ENCODE measurements around the gene ZBED6. TPM values are rescaled to one million over a fixed set of nuclear protein-coding genes. Genes with fewer than 3 reads are reported as not detected.
"Not testable (repeated sequence)": the region's sequence is repeated elsewhere in the genome, so short reads cannot be mapped to it uniquely, and the experiment has no call there.

Gene ZBED6
- polyA plus RNA-seq (2012; ENCODE audit: missing spikeins): 5.1 TPM

- DNase-seq (ENCODE audit: insufficient read length) (peak; percentile 85), FAIRE-seq (peak; percentile 92)
- peak; percentile 71; the same call in 1 of the 2 replicates for TF ChIP-seq POLR2A (IDR thresholded peaks at IDR 0.05; ENCODE audit: low read depth, low read length)
- TF ChIP-seq TAF1 (IDR thresholded peaks at IDR 0.05; ENCODE audit: borderline replicate concordance, low read depth, low read length): 0 out of 2 replicates have a peak, but pooled peaks have one; percentile 32
- TF ChIP-seq POLR2AphosphoS5 (IDR thresholded peaks at IDR 0.05; ENCODE audit: low read depth, low read length): 0 out of 2 replicates have a peak, but pooled peaks have one; percentile 47
Observed at GRCh38 chr1:203795441-203796235, at the start of gene ZBED6, which contains the start of gene ZC3H11A. TSS of gene ZBED6 (plus strand) at chr1:203795623. CDS start at chr1:203797523, 1,900 bp downstream. TSS of gene ZC3H11A (plus strand) at chr1:203795623. CDS start at chr1:203817071, 21,448 bp downstream.

- DNase-seq (ENCODE audit: insufficient read length) (no peak), FAIRE-seq (no peak)
Observed at GRCh38 chr1:203746281-203746680, 49.1 kb upstream of the ZBED6 start.

GRCh38 chr1:203751051-203751450 lies 44.4 kb upstream of the ZBED6 start:
- DNase-seq (ENCODE audit: insufficient read length) (no peak), FAIRE-seq (no peak)

More at GRCh38 chr1:203746281-203746680, 49.1 kb upstream of the ZBED6 start:
- no peak for TF ChIP-seq POLR2AphosphoS5 (IDR thresholded peaks at IDR 0.05; ENCODE audit: low read depth, low read length)
- no peak for TF ChIP-seq POLR2A (IDR thresholded peaks at IDR 0.05; ENCODE audit: low read depth, low read length)
- TF ChIP-seq TAF1 (IDR thresholded peaks at IDR 0.05; ENCODE audit: borderline replicate concordance, low read depth, low read length): no peak

GRCh38 chr1:203751618-203752361 lies 43.6 kb upstream of the ZBED6 start:
- not testable (repeated sequence) for DNase-seq (ENCODE audit: insufficient read length); FAIRE-seq

More at GRCh38 chr1:203751051-203751450, 44.4 kb upstream of the ZBED6 start:
- TF ChIP-seq POLR2AphosphoS5 (IDR thresholded peaks at IDR 0.05; ENCODE audit: low read depth, low read length) (no peak), POLR2A (IDR thresholded peaks at IDR 0.05; ENCODE audit: low read depth, low read length) (no peak), TAF1 (IDR thresholded peaks at IDR 0.05; ENCODE audit: borderline replicate concordance, low read depth, low read length) (no peak)

GRCh38 chr1:203754455-203754864 lies 41.0 kb upstream of the ZBED6 start:
- TF ChIP-seq TAF1 (IDR thresholded peaks at IDR 0.05; ENCODE audit: borderline replicate concordance, low read depth, low read length) (no peak), POLR2A (IDR thresholded peaks at IDR 0.05; ENCODE audit: low read depth, low read length) (no peak; the same call in 1 of the 2 replicates), POLR2AphosphoS5 (IDR thresholded peaks at IDR 0.05; ENCODE audit: low read depth, low read length) (no peak)
- FAIRE-seq: peak; percentile 88

GRCh38 chr1:203756036-203756435 lies 39.4 kb upstream of the ZBED6 start:
- DNase-seq (ENCODE audit: insufficient read length): no peak
- FAIRE-seq: no peak
- TF ChIP-seq POLR2AphosphoS5 (IDR thresholded peaks at IDR 0.05; ENCODE audit: low read depth, low read length) (no peak), POLR2A (IDR thresholded peaks at IDR 0.05; ENCODE audit: low read depth, low read length) (no peak), TAF1 (IDR thresholded peaks at IDR 0.05; ENCODE audit: borderline replicate concordance, low read depth, low read length) (no peak)

More at GRCh38 chr1:203754455-203754864, 41.0 kb upstream of the ZBED6 start:
- DNase-seq (ENCODE audit: insufficient read length): no peak

- not testable (repeated sequence) for FAIRE-seq; DNase-seq (ENCODE audit: insufficient read length)
Observed at GRCh38 chr1:203758749-203759148, 36.7 kb upstream of the ZBED6 start.

GRCh38 chr1:203760506-203760905 lies 34.9 kb upstream of the ZBED6 start:
- FAIRE-seq: no peak
- no peak for TF ChIP-seq TAF1 (IDR thresholded peaks at IDR 0.05; ENCODE audit: borderline replicate concordance, low read depth, low read length)
- TF ChIP-seq POLR2AphosphoS5 (IDR thresholded peaks at IDR 0.05; ENCODE audit: low read depth, low read length): no peak
- TF ChIP-seq POLR2A (IDR thresholded peaks at IDR 0.05; ENCODE audit: low read depth, low read length): no peak
- DNase-seq (ENCODE audit: insufficient read length): no peak

- FAIRE-seq; DNase-seq (ENCODE audit: insufficient read length): not testable (repeated sequence)
Observed at GRCh38 chr1:203761958-203762357, 33.5 kb upstream of the ZBED6 start.

- DNase-seq (ENCODE audit: insufficient read length) (no peak), FAIRE-seq (no peak)
- TF ChIP-seq POLR2A (IDR thresholded peaks at IDR 0.05; ENCODE audit: low read depth, low read length): no peak
- TF ChIP-seq TAF1 (IDR thresholded peaks at IDR 0.05; ENCODE audit: borderline replicate concordance, low read depth, low read length): no peak
- no peak for TF ChIP-seq POLR2AphosphoS5 (IDR thresholded peaks at IDR 0.05; ENCODE audit: low read depth, low read length)
Observed at GRCh38 chr1:203763505-203763904, 31.9 kb upstream of the ZBED6 start.

GRCh38 chr1:203764105-203765028 lies 31.1 kb upstream of the ZBED6 start:
- FAIRE-seq: no peak

More at GRCh38 chr1:203764105-203765028, 31.1 kb upstream of the ZBED6 start:
- TF ChIP-seq POLR2AphosphoS5 (IDR thresholded peaks at IDR 0.05; ENCODE audit: low read depth, low read length): no peak
- no peak for TF ChIP-seq TAF1 (IDR thresholded peaks at IDR 0.05; ENCODE audit: borderline replicate concordance, low read depth, low read length)
- no peak for TF ChIP-seq POLR2A (IDR thresholded peaks at IDR 0.05; ENCODE audit: low read depth, low read length)
- DNase-seq (ENCODE audit: insufficient read length): no peak
